IPS-20b (cell line): ENCODE measurements around the gene PAIP2B.
"Not testable (repeated sequence)": the region's sequence is repeated elsewhere in the genome, so short reads cannot be mapped to it uniquely, and the experiment has no call there.

Source experiments
- H3K27ac ChIP-seq: one replicate; pipeline ENCODE4 v1.5.1; 2013; ENCODE audit warnings: low read length
- H3K27me3 ChIP-seq: 2 replicates; pipeline ENCODE4 v1.6.1; 2013; ENCODE audit warnings: mild to moderate bottlenecking, low read length, inconsistent platforms; ENCODE audit not compliant: insufficient read depth
- H3K36me3 ChIP-seq: 2 replicates; pipeline ENCODE4 v1.6.1; 2013; ENCODE audit warnings: low read depth, mild to moderate bottlenecking, inconsistent platforms, low read length, moderate library complexity; ENCODE audit not compliant: insufficient read depth
- H3K4me1 ChIP-seq: 2 replicates; pipeline ENCODE4 v1.6.1; 2013; ENCODE audit warnings: mild to moderate bottlenecking, control low read depth, inconsistent platforms, low read length, moderate library complexity; ENCODE audit not compliant: insufficient read depth
- H3K4me3 ChIP-seq: 2 replicates; pipeline ENCODE4 v1.5.1; 2013; ENCODE audit warnings: mild to moderate bottlenecking, low read length, inconsistent platforms
- H3K9ac ChIP-seq: 2 replicates; pipeline ENCODE4 v1.6.1; 2013; ENCODE audit warnings: low read depth, mild to moderate bottlenecking, inconsistent platforms, low read length, moderate library complexity
- H3K9me3 ChIP-seq: 2 replicates; pipeline ENCODE4 v1.6.1; 2013; ENCODE audit warnings: mild to moderate bottlenecking, low read depth, low read length, inconsistent platforms; ENCODE audit not compliant: insufficient read depth

The PAIP2B gene

GRCh38 chr2:71181316-71181715, 45.6 kb downstream of the PAIP2B start:
- Histone ChIP-seq H3K36me3 (no peaks in the 10 kb centered on the region), H3K4me1 (peaks cover 11% of the 10 kb centered on the region; the same call in 1 of the 2 replicates), H3K27me3 (no peaks in the 10 kb centered on the region), H3K9ac (no peak overlapping the region), H3K9me3 (no peaks in the 10 kb centered on the region), H3K27ac (no peak overlapping the region), H3K4me3 (no peak overlapping the region)

- H3K27me3 ChIP-seq, H3K4me1 ChIP-seq, H3K4me3 ChIP-seq, H3K9ac ChIP-seq, H3K36me3 ChIP-seq, H3K9me3 ChIP-seq, H3K27ac ChIP-seq: not testable (repeated sequence)
Observed at GRCh38 chr2:71178836-71179235, 48.1 kb downstream of the PAIP2B start.

DNA sequence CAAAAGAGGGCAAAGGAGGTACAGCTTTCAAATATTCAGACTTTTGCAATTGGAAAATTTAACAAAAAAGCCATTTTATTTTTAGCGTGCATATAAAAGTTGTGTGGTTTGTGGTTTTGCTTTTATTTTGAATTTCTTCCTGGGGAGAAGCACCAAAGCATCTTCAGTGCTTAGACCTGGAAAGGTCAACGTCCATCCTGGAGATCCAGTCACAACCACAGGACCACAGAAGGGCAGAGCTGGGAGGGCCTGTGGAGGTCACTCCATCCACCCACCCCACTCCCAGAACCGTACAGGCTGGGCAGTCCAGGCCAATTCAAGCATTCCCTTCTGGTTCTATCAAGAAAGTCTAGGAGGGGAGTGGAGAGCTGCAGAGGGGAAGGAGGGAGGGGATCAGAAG, 52.7 kb downstream of the PAIP2B start:
- H3K27ac ChIP-seq: no peak overlapping the region
- no peak overlapping the region for H3K4me3 ChIP-seq
- H3K27me3 ChIP-seq: no peaks in the 10 kb centered on the region
- no peaks in the 10 kb centered on the region for H3K9me3 ChIP-seq
- no peaks in the 10 kb centered on the region for H3K36me3 ChIP-seq
- no peak overlapping the region for H3K9ac ChIP-seq
- no peaks in the 10 kb centered on the region for H3K4me1 ChIP-seq

GRCh38 chr2:71173096-71173495, 53.8 kb downstream of the PAIP2B start:
- H3K27ac ChIP-seq: no peak overlapping the region

GRCh38 chr2:71166812-71167211, 60.1 kb downstream of the PAIP2B start:
- no peaks in the 10 kb centered on the region for H3K27me3 ChIP-seq
- no peaks in the 10 kb centered on the region for H3K36me3 ChIP-seq
- no peaks in the 10 kb centered on the region for H3K9me3 ChIP-seq
- H3K9ac ChIP-seq: no peak overlapping the region
- no peaks in the 10 kb centered on the region for H3K4me1 ChIP-seq
- H3K4me3 ChIP-seq: no peak overlapping the region
- no peak overlapping the region for H3K27ac ChIP-seq

More at GRCh38 chr2:71173096-71173495, 53.8 kb downstream of the PAIP2B start:
- Histone ChIP-seq H3K4me1 (no peaks in the 10 kb centered on the region), H3K9me3 (no peaks in the 10 kb centered on the region), H3K9ac (no peak overlapping the region), H3K27me3 (no peaks in the 10 kb centered on the region), H3K36me3 (no peaks in the 10 kb centered on the region), H3K4me3 (no peak overlapping the region)

DNA sequence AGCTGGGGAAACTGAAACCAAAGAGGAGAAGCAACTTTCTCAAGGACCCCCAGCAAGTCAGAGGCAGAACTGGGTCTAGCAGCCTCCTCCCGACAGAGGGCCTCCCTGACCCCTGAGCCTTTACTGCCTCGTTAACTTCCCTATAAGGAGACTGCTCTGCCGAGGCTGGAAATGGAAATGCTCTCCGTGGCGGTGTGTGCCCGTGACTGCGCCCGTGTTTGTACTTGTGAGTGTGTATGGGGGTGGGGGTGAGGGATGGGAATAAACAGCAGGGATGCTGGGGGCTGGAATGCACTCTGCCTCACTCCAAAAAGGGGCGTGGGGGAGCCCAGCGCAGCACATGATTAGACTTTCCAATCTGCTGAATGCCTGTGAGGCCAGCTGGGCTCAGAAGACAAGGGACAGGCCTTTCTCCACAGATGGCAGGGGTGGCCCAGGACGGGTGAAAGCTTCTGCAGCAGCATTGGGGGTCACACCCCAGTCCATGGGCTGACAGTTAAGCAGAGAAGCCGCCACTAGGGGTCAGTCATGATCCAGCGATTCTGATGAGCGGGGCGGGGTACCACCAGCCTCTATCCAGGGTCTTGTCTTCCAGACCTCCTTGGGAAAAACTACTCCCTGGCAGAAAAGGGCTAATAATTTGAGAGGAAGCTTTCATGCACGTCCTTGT, 69.6 kb downstream of the PAIP2B start:
- Histone ChIP-seq H3K27me3 (no peaks in the 10 kb centered on the region), H3K9ac (no peak overlapping the region), H3K9me3 (no peaks in the 10 kb centered on the region), H3K4me1 (peaks cover 9% of the 10 kb centered on the region), H3K4me3 (no peak overlapping the region), H3K36me3 (no peaks in the 10 kb centered on the region), H3K27ac (no peak overlapping the region)

DNA sequence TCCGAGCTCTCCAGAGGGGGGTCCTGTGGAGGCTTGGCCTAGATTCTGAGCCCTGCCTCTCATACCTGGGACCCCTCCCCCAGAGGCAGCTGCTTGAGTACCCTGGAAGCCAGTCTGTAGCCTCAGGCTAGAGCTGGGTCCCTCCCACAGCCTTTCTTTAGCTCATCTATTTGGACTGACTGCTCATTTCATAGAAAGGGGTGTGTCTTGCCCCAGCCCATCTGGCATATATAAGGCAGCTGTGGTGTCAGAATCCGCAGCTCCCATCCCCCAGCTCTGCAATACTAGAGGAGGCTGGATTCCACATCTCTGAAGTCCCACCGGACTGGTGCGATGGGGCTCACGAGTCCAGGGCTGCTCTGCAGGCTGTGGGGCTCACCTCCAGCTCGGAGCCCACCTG, 70.3 kb downstream of the PAIP2B start:
- no peak overlapping the region for H3K4me3 ChIP-seq

GRCh38 chr2:71155846-71156245, 71.1 kb downstream of the PAIP2B start:
- Histone ChIP-seq H3K4me3 (no peak overlapping the region), H3K9me3 (no peaks in the 10 kb centered on the region), H3K27me3 (no peaks in the 10 kb centered on the region), H3K9ac (no peak overlapping the region), H3K27ac (no peak overlapping the region), H3K36me3 (peaks cover 2% of the 10 kb centered on the region; the same call in 1 of the 2 replicates), H3K4me1 (peaks cover 9% of the 10 kb centered on the region)

More for the DNA sequence above, 70.3 kb downstream of the PAIP2B start:
- peaks cover 9% of the 10 kb centered on the region for H3K4me1 ChIP-seq
- no peaks in the 10 kb centered on the region for H3K9me3 ChIP-seq
- H3K36me3 ChIP-seq: no peaks in the 10 kb centered on the region
- no peak overlapping the region for H3K9ac ChIP-seq
- H3K27me3 ChIP-seq: no peaks in the 10 kb centered on the region
- H3K27ac ChIP-seq: no peak overlapping the region

DNA sequence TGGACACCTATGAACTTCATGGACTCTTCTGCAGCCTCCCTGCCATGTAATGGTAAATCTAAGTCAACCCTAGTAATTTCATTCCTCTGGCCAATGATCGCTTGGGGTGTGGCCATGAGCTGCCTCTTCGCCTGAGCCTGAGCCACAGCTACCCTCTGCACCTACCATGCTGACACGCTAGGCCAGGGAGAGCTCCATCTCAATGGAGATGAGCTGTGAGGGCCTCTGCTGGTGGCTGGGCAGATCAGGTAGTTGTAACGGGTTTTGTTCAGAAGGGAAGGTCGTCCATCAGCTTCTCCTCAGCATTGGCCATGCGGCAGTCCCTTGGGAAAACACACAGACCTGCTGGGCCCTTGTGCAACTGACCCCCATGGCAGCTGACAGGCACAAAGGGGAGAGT, 72.1 kb downstream of the PAIP2B start:
- Histone ChIP-seq H3K9ac (no peak overlapping the region), H3K36me3 (peaks cover 13% of the 10 kb centered on the region; the same call in 1 of the 2 replicates), H3K9me3 (no peaks in the 10 kb centered on the region), H3K4me1 (peaks cover 9% of the 10 kb centered on the region), H3K27ac (no peak overlapping the region), H3K27me3 (no peaks in the 10 kb centered on the region), H3K4me3 (no peak overlapping the region)

DNA sequence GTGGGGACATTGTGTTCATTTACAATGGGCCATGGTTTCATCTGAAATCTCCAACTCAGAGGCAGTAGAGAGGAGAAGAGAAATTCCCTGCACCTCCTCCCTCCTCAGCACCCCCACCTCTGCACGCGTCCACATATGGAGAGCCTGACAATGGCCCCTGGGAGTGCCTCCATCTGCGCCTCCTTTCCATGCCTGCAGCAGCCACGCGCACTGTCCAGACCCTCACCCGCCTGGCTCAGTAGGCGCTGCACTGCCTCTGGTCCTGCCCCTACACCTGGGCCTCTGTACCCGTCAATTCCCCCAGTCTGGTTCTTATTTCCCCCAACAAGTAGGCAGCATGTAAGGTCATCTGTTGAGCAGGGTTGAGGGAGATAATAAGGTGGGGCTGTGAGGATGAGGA, 72.6 kb downstream of the PAIP2B start:
- Histone ChIP-seq H3K4me1 (peaks cover 9% of the 10 kb centered on the region), H3K27me3 (no peaks in the 10 kb centered on the region), H3K4me3 (no peak overlapping the region), H3K9me3 (no peaks in the 10 kb centered on the region), H3K36me3 (peaks cover 18% of the 10 kb centered on the region), H3K27ac (no peak overlapping the region), H3K9ac (no peak overlapping the region)

- H3K27me3 ChIP-seq: no peaks in the 10 kb centered on the region
- no peak overlapping the region for H3K4me3 ChIP-seq
- H3K9ac ChIP-seq: no peak overlapping the region
- no peaks in the 10 kb centered on the region for H3K9me3 ChIP-seq
- H3K36me3 ChIP-seq: peaks cover 24% of the 10 kb centered on the region
- peaks cover 9% of the 10 kb centered on the region for H3K4me1 ChIP-seq
- H3K27ac ChIP-seq: no peak overlapping the region
Observed at GRCh38 chr2:71153585-71154224, 73.2 kb downstream of the PAIP2B start.

GRCh38 chr2:71151620-71152019, 75.3 kb downstream of the PAIP2B start:
- H3K4me3 ChIP-seq: no peak overlapping the region
- no peaks in the 10 kb centered on the region for H3K27me3 ChIP-seq
- peaks cover 40% of the 10 kb centered on the region for H3K36me3 ChIP-seq
- H3K27ac ChIP-seq: no peak overlapping the region
- H3K4me1 ChIP-seq: peaks cover 2% of the 10 kb centered on the region; the same call in 1 of the 2 replicates
- no peak overlapping the region for H3K9ac ChIP-seq
- H3K9me3 ChIP-seq: no peaks in the 10 kb centered on the region
